Measurements from ENCODE around the gene ZMYND11.
A peak's percentile ranks its signal among the peaks of the same experiment; 100 is the strongest.
"Not testable (repeated sequence)": the region's sequence is repeated elsewhere in the genome, so short reads cannot be mapped to it uniquely, and the experiment has no call there.

The ZMYND11 gene

GRCh38 chr10:279232-279631 lies 144.0 kb downstream of the ZMYND11 start:
- FAIRE-seq (no peak), DNase-seq (ENCODE audit: insufficient read length, low spot score) (no peak)

GRCh38 chr10:279655-280054 lies 144.4 kb downstream of the ZMYND11 start:
- no peak for FAIRE-seq

GRCh38 chr10:282294-283139 lies 147.3 kb downstream of the ZMYND11 start:
- FAIRE-seq: peak; percentile 51

More at GRCh38 chr10:279655-280054, 144.4 kb downstream of the ZMYND11 start:
- no peak for DNase-seq (ENCODE audit: insufficient read length, low spot score)

GRCh38 chr10:283140-283479 lies 147.9 kb downstream of the ZMYND11 start:
- DNase-seq (ENCODE audit: insufficient read length, low spot score): no peak
- FAIRE-seq: no peak

More at GRCh38 chr10:282294-283139, 147.3 kb downstream of the ZMYND11 start:
- DNase-seq (ENCODE audit: insufficient read length, low spot score): no peak

- peak; percentile 65 for DNase-seq (ENCODE audit: insufficient read length, low spot score)
- peak; percentile 90 for FAIRE-seq
Observed at GRCh38 chr10:283916-284356, 148.7 kb downstream of the ZMYND11 start.

GRCh38 chr10:285216-285615 lies 150.0 kb downstream of the ZMYND11 start:
- no peak for DNase-seq (ENCODE audit: insufficient read length, low spot score)
- no peak for FAIRE-seq

GRCh38 chr10:287026-287709 lies 151.9 kb downstream of the ZMYND11 start:
- DNase-seq (ENCODE audit: insufficient read length, low spot score): no peak
- no peak for FAIRE-seq

GRCh38 chr10:287814-288213 lies 152.6 kb downstream of the ZMYND11 start:
- FAIRE-seq: no peak
- DNase-seq (ENCODE audit: insufficient read length, low spot score): no peak

- no peak for FAIRE-seq
- DNase-seq (ENCODE audit: insufficient read length, low spot score): no peak
Observed at GRCh38 chr10:288316-289200, 153.3 kb downstream of the ZMYND11 start.

- DNase-seq (ENCODE audit: insufficient read length, low spot score) (no peak), FAIRE-seq (no peak)
Observed at GRCh38 chr10:289581-289980, 154.3 kb downstream of the ZMYND11 start.

- FAIRE-seq (no peak), DNase-seq (ENCODE audit: insufficient read length, low spot score) (no peak)
Observed at GRCh38 chr10:290026-290725, 154.9 kb downstream of the ZMYND11 start.

- DNase-seq (ENCODE audit: insufficient read length, low spot score) (no peak), FAIRE-seq (no peak)
Observed at GRCh38 chr10:293636-294035, 158.4 kb downstream of the ZMYND11 start.

GRCh38 chr10:297567-297966 lies 162.3 kb downstream of the ZMYND11 start:
- FAIRE-seq: no peak
- no peak for DNase-seq (ENCODE audit: insufficient read length, low spot score)

- FAIRE-seq (no peak), DNase-seq (ENCODE audit: insufficient read length, low spot score) (no peak)
Observed at GRCh38 chr10:298033-298432, 162.8 kb downstream of the ZMYND11 start.

- FAIRE-seq: peak; percentile 77
Observed at GRCh38 chr10:299512-299911, 164.3 kb downstream of the ZMYND11 start.

GRCh38 chr10:299969-300368 lies 164.7 kb downstream of the ZMYND11 start:
- FAIRE-seq (peak; percentile 66), DNase-seq (ENCODE audit: insufficient read length, low spot score) (no peak)

More at GRCh38 chr10:299512-299911, 164.3 kb downstream of the ZMYND11 start:
- no peak for DNase-seq (ENCODE audit: insufficient read length, low spot score)

GRCh38 chr10:300580-300979 lies 165.3 kb downstream of the ZMYND11 start:
- not testable (repeated sequence) for FAIRE-seq; DNase-seq (ENCODE audit: insufficient read length, low spot score)

- FAIRE-seq (no peak), DNase-seq (ENCODE audit: insufficient read length, low spot score) (no peak)
Observed at GRCh38 chr10:301536-301935, 166.3 kb downstream of the ZMYND11 start.
